AG04450 (cell line): ENCODE results near the gene ROM1. TPM values are rescaled to one million over a fixed set of nuclear protein-coding genes. Genes with fewer than 3 reads are reported as not detected.

Experiments
- CTCF ChIA-PET: fragments of 300-600, 350-600 bp; formaldehyde crosslinking; extraction: SDS; loops from one replicate; lab custom pipeline; 2022; ENCODE audit warnings: antibody characterized with exemption, inconsistent platforms; lab: Charles Lee
- POLR2A ChIA-PET: fragments of 350-600 bp; formaldehyde crosslinking; extraction: SDS; loops from one replicate; lab custom pipeline; 2021; ENCODE audit warnings: antibody characterized with exemption, inconsistent platforms; lab: Yijun Ruan, JAX
- DNase-seq: peaks from one replicate; pipeline ENCODE4 v3.0.0-alpha.2; 2011; ENCODE audit warnings: low read depth, low spot score
- H3K27ac ChIP-seq: one replicate; pipeline ENCODE4 v1.5.1; 2012; ENCODE audit warnings: low read depth, low read length, control low read depth
- H3K27me3 ChIP-seq: one replicate; pipeline ENCODE4 v1.6.0; 2012; ENCODE audit warnings: low read length; ENCODE audit not compliant: control insufficient read depth, insufficient read depth
- H3K4me3 ChIP-seq: 2 replicates; pipeline ENCODE4 v1.5.1; 2011; ENCODE audit warnings: mild to moderate bottlenecking, low read depth, low read length, control low read depth
- H3K9me3 ChIP-seq: 2 replicates; pipeline ENCODE4 v1.5.1; 2012; ENCODE audit warnings: low read length; ENCODE audit not compliant: control insufficient read depth, insufficient read depth
- polyA plus RNA-seq: library from polyadenylated mRNA; depleted of rRNA; stranded (reverse); fragments of >200 nt; gene quantifications from 2 replicates; pipeline ENCODE4 v1.2.3, GENCODE V29; 2011
- TF ChIP-seq, protein P1 (sequence below): IDR thresholded peaks from 2 replicates; pipeline ENCODE4 v1.5.1; 2011; ENCODE audit warnings: low read depth, low read length, control low read depth, inconsistent platforms

ROM1 gene
- polyA plus RNA-seq, 1 experiment, result 1.4 TPM

DNA sequence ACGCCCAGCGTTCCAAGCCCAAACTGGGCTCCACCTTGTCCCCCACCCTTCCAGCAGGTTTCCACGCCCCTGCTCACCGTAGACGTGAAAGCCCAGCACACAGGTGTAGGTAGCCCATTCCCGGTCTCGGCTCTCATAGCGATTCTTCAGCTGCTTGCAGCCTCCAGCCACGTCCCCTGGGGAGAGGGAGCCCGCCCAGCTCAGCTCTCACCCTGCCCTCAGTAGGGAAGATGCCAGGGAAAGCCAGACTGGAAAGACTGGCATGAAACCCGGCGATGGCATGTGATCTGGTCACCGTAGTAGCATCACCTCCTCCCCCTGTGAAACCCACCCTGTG, 10.0 kb upstream of the ROM1 start:
- CTCF ChIA-PET, result interaction anchor here (0.9 to 1.6 kb wide), 2 partner anchors 9 to 208 kb away, joined by 3 to 4 read pairs; partner anchors contain the start of gene EML3
- Histone ChIP-seq H3K27me3 (no peaks in the 10 kb centered on the region), H3K9me3 (peaks cover 2% of the 10 kb centered on the region; the same call in 1 of the 2 replicates), H3K27ac (no peak overlapping the region), H3K4me3 (peak overlapping the region; percentile 80; the same call in 1 of the 2 replicates)
- TF ChIP-seq, protein P1, sequence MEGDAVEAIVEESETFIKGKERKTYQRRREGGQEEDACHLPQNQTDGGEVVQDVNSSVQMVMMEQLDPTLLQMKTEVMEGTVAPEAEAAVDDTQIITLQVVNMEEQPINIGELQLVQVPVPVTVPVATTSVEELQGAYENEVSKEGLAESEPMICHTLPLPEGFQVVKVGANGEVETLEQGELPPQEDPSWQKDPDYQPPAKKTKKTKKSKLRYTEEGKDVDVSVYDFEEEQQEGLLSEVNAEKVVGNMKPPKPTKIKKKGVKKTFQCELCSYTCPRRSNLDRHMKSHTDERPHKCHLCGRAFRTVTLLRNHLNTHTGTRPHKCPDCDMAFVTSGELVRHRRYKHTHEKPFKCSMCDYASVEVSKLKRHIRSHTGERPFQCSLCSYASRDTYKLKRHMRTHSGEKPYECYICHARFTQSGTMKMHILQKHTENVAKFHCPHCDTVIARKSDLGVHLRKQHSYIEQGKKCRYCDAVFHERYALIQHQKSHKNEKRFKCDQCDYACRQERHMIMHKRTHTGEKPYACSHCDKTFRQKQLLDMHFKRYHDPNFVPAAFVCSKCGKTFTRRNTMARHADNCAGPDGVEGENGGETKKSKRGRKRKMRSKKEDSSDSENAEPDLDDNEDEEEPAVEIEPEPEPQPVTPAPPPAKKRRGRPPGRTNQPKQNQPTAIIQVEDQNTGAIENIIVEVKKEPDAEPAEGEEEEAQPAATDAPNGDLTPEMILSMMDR, result no peak
- POLR2A ChIA-PET, result interaction anchor here (0.9 kb wide), 1 partner anchor 9 kb away, joined by 3 read pairs; no protein-coding TSS in a partner anchor
- no peak for DNase-seq

DNA sequence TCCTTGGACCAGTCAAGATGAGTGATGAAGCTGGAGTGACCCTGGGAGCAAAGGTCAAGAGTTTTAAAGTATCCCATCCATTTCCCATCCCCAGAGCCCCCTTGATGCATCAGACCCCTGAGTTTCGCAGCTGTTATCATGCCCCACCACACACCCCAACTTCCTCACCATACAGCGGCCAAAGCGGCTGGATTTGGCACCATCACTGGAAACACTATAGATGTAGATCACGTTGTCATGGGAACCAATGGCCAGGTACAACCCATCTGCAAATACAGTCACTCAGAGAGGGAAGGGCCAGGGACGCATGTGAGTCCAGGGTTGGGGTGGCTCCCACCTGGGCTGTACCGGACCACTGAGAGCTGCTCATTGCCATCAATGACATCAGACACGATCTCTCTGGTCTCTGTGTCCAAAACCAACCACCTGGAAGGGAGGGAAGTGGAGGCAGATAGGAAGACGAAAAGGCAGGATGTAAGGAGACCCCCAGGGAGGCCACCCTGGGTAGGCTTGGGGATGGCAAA, 9.2 kb upstream of the ROM1 start:
- POLR2A ChIA-PET, result no interaction called here
- TF ChIP-seq, protein P1, result no peak
- Histone ChIP-seq H3K27ac (no peak overlapping the region), H3K4me3 (no peak overlapping the region), H3K27me3 (no peaks in the 10 kb centered on the region), H3K9me3 (peaks cover 2% of the 10 kb centered on the region; the same call in 1 of the 2 replicates)
- CTCF ChIA-PET, result interaction anchor here (0.9 to 1.6 kb wide), 2 partner anchors 8 to 209 kb away, joined by 3 to 4 read pairs; partner anchors contain the start of gene EML3
- DNase-seq, result no peak

DNA sequence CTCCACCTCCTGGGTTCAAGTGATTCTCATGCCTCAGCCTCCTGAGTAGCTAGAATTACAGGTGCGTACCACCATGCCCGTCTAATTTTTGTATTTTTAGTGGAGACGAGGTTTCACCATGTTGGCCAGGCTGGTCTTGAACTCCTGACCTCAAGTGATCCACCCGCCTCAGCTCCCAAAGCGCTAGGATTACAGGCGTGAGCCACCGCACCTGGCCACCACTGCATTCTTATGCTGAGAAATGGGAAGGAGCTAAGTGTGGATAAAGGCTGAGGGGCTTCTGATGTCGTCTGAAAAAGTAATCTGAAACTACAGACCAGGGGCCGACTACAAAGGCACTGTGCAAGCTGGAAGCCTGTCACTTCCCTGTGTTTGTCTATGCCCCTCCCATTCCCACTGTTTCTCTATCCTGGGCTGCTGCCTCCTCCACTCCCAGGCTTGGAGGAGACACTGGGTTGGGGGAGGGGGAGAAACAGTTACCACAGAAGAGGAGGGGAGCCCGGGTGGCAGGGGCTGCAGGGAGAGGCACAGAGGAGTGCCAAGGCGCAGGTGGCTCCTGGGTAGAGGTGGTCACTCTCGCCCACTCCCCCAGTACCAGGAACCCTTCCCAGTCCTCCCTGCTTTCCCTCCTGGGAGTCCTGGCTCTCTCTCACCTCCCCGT, 8.5 kb upstream of the ROM1 start:
- POLR2A ChIA-PET, result no interaction called here

DNA sequence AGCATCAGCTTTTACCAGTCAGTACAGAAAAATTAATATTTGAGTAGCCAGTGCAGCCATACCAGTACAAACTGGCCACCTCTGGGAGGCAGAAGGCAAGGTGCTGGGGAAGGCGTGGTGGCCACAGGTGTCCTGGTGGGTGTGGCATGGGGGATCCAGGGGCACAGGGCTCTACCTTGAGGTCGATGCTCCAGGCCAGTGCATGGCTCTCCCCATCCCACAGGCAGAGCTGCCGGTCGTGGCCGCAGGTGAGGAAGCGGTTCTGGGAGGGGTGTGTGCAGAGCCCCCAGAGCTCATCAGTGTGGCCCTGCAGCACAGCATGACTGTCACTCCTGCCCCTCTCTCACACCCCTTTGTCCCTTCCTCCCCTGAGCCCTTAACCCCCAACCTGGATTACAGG, 7.6 kb upstream of the ROM1 start:
- ChIA-PET POLR2A (no interaction called here), CTCF (interaction anchor here (1.0 kb wide), 1 partner anchor 181 kb away, joined by 3 read pairs; no protein-coding TSS in a partner anchor)
- TF ChIP-seq, protein P1, result no peak
- H3K4me3 ChIP-seq, result no peak overlapping the region
- no peaks in the 10 kb centered on the region for H3K27me3 ChIP-seq
- no peak overlapping the region for H3K27ac ChIP-seq
- DNase-seq, result no peak
- H3K9me3 ChIP-seq, result peaks cover 2% of the 10 kb centered on the region; the same call in 1 of the 2 replicates

More for the DNA sequence above, 8.5 kb upstream of the ROM1 start:
- CTCF ChIA-PET, result interaction anchor here (1.0 to 1.6 kb wide), 2 partner anchors 8 to 180 kb away, joined by 3 to 4 read pairs; partner anchors contain the start of gene EML3
- Histone ChIP-seq H3K27me3 (no peaks in the 10 kb centered on the region), H3K4me3 (no peak overlapping the region), H3K9me3 (peaks cover 2% of the 10 kb centered on the region; the same call in 1 of the 2 replicates), H3K27ac (no peak overlapping the region)
- TF ChIP-seq, protein P1, result no peak
- DNase-seq, result no peak

DNA sequence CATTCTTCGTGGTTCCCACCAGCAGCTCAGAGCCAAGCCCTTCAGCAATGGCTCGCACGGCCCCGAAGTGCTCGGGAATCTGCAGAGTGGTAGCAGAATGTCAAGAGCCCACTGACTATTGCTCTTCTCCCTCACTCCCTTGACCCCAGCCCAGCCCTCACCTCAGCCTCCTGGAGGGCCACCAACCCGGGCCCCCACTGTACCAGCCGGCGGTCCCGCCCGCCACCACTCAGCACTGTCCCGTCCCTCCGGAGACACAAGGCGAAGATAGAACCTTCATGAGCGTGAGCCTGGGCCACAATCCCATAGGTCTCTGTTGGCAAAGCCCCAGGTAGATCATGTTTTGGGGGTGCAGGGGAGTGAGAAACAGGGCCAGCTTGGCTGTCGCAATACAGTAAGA, 7.2 kb upstream of the ROM1 start:
- POLR2A ChIA-PET, result interaction anchor here (0.5 kb wide), 1 partner anchor 54 kb away, joined by 3 read pairs; no protein-coding TSS in a partner anchor
- CTCF ChIA-PET, result interaction anchor here (1.0 kb wide), 1 partner anchor 181 kb away, joined by 3 read pairs; no protein-coding TSS in a partner anchor
- Histone ChIP-seq H3K27me3 (no peaks in the 10 kb centered on the region), H3K4me3 (no peak overlapping the region), H3K9me3 (peaks cover 2% of the 10 kb centered on the region; the same call in 1 of the 2 replicates), H3K27ac (no peak overlapping the region)
- TF ChIP-seq, protein P1, result no peak
- no peak for DNase-seq
